ENCODE measurements around the gene ATXN1. TPM values are rescaled to one million over a fixed set of nuclear protein-coding genes. Genes with fewer than 3 reads are reported as not detected.

ATXN1 gene
- polyA plus RNA-seq, 1 donor (not counting 4 experiments of a cell fraction or from before 2014, with no cell fraction given) = 9.7 TPM

DNA sequence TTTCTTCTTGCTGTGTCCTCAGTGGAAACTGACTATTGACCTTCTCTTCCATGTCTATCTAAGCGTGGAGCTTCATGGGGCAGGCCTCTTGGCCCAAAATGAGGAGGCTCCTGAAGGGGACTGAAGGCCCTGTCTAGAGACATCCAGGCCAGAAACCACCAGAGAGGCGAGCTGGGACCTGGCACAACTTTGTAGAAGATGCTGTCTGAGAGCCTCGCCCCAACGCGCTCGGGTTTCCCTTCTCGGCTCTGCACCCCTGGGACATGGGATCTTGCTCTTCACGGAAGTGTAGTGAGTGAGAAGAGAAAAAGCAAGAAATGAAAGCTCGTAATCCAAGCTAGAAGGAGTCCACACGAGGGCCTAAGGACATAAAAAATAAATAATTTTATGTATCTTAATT, 426.1 kb downstream of the ATXN1 start:
- Histone ChIP-seq H3K79me2 (ENCODE audit: control insufficient read depth, insufficient read depth, low read length) (no peaks in the 10 kb centered on the region), H3K27me3 (ENCODE audit: control insufficient read depth, extremely low read depth, insufficient read depth, low read length) (no peaks in the 10 kb centered on the region), H3K9ac (ENCODE audit: control insufficient read depth, extremely low read depth, insufficient read depth, low read length) (no peak overlapping the region), H3K27ac (ENCODE audit: control insufficient read depth, insufficient read depth, low read length) (peak overlapping the region; percentile 55), H3K4me1 (ENCODE audit: control insufficient read depth, extremely low read depth, insufficient read depth, low read length) (peaks cover 72% of the 10 kb centered on the region), H3K9me1 (ENCODE audit: control insufficient read depth, extremely low read depth, insufficient read depth, low read length) (no peaks in the 10 kb centered on the region), H3K4me2 (ENCODE audit: control insufficient read depth, extremely low read depth, insufficient read depth, low read depth, low read length) (peak overlapping the region; percentile 55), H2AFZ (ENCODE audit: control insufficient read depth, low read length) (no peak overlapping the region), H4K20me1 (ENCODE audit: control insufficient read depth, extremely low read depth, insufficient read depth, low read length) (no peaks in the 10 kb centered on the region), H3K9me3 (ENCODE audit: control insufficient read depth, low read depth, low read length) (no peaks in the 10 kb centered on the region), H3K36me3 (ENCODE audit: control insufficient read depth in 2 of 2, extremely low read depth in 1 of 2, insufficient read depth in 2 of 2, low read length in 2 of 2) (no peaks in the 10 kb centered on the region), H3K4me3 (ENCODE audit: control insufficient read depth in 2 of 3, extremely low read depth in 1 of 3, insufficient read depth in 2 of 3, low read depth in 1 of 3, low read length in 3 of 3) (no peak overlapping the region)
- DNase-seq (ENCODE audit: low read depth, low spot score) (no peak), FAIRE-seq (no peak)
- TF ChIP-seq EZH2 (IDR thresholded peaks at IDR 0.05; ENCODE audit: low read length) (no peak), CTCF (optimal IDR thresholded peaks at IDR 0.05 in 1 of 3, IDR thresholded peaks at IDR 0.05 in 1 of 3, conservative IDR thresholded peaks at IDR 0.05 in 1 of 3; ENCODE audit: extremely low read depth in 1 of 3, insufficient read depth in 2 of 3, low read length in 3 of 3) (no peak)
- dilution Hi-C loops (cut with MboI; ENCODE audit: extremely low pct_ligation_motif_present, low sequenced_read_pairs) = no loop called here

DNA sequence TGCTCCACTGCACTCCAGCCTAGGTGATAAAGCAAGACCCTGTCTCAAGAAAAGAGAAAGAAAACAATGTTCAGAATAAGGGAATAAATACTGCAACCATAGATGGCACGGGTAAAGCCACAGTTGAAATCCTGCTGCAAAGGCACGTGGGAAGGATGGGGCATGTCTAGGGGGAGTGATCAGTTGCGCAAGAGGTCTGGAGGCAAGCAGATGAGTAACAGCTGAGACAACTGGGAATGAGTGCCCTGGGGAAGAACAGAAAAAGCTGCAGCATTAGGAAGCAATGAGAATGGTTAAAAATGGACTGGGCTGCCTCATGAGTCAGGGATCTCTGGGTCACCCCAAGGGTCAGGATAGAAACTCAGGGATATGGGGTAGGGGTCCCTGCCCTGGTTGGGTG, 426.6 kb downstream of the ATXN1 start:
- peaks cover 72% of the 10 kb centered on the region for H3K4me1 ChIP-seq (ENCODE audit: control insufficient read depth, extremely low read depth, insufficient read depth, low read length)

More for the DNA sequence above, 426.6 kb downstream of the ATXN1 start:
- peak overlapping the region; percentile 55 for H3K4me2 ChIP-seq (ENCODE audit: control insufficient read depth, extremely low read depth, insufficient read depth, low read depth, low read length)
- H2AFZ ChIP-seq (ENCODE audit: control insufficient read depth, low read length) = no peak overlapping the region
- H3K9ac ChIP-seq (ENCODE audit: control insufficient read depth, extremely low read depth, insufficient read depth, low read length) = no peak overlapping the region
- H3K36me3 ChIP-seq (ENCODE audit: control insufficient read depth in 2 of 2, extremely low read depth in 1 of 2, insufficient read depth in 2 of 2, low read length in 2 of 2) = no peaks in the 10 kb centered on the region
- DNase-seq (ENCODE audit: low read depth, low spot score) (peak; percentile 73), FAIRE-seq (peak; percentile 87)
- no peak overlapping the region for H3K4me3 ChIP-seq (ENCODE audit: control insufficient read depth in 2 of 3, extremely low read depth in 1 of 3, insufficient read depth in 2 of 3, low read depth in 1 of 3, low read length in 3 of 3)
- H3K9me3 ChIP-seq (ENCODE audit: control insufficient read depth, low read depth, low read length) = no peaks in the 10 kb centered on the region
- no peaks in the 10 kb centered on the region for H3K9me1 ChIP-seq (ENCODE audit: control insufficient read depth, extremely low read depth, insufficient read depth, low read length)
- H3K79me2 ChIP-seq (ENCODE audit: control insufficient read depth, insufficient read depth, low read length) = no peaks in the 10 kb centered on the region
- peak overlapping the region; percentile 55 for H3K27ac ChIP-seq (ENCODE audit: control insufficient read depth, insufficient read depth, low read length)
- no peaks in the 10 kb centered on the region for H4K20me1 ChIP-seq (ENCODE audit: control insufficient read depth, extremely low read depth, insufficient read depth, low read length)
- dilution Hi-C loops (cut with MboI; ENCODE audit: extremely low pct_ligation_motif_present, low sequenced_read_pairs) = no loop called here
- TF ChIP-seq CTCF (optimal IDR thresholded peaks at IDR 0.05 in 1 of 3, IDR thresholded peaks at IDR 0.05 in 1 of 3, conservative IDR thresholded peaks at IDR 0.05 in 1 of 3; ENCODE audit: extremely low read depth in 1 of 3, insufficient read depth in 2 of 3, low read length in 3 of 3) (no peak), EZH2 (IDR thresholded peaks at IDR 0.05; ENCODE audit: low read length) (no peak)
- H3K27me3 ChIP-seq (ENCODE audit: control insufficient read depth, extremely low read depth, insufficient read depth, low read length) = no peaks in the 10 kb centered on the region

Data from keratinocyte (primary cell).